Measurements from ENCODE around the gene HOXC9.

The HOXC9 gene

GRCh38 chr12:54052438-54053002 is 52.6 kb downstream of the HOXC9 start (continued):
- no peak for TF ChIP-seq ZBTB1 (tag by site-specific recombination; IDR thresholded peaks at IDR 0.05)
- no peak for TF ChIP-seq ZNF148 (tag by site-specific recombination; IDR thresholded peaks at IDR 0.05; ENCODE audit: borderline replicate concordance)
- TF ChIP-seq ZNF830 (tag by site-specific recombination; IDR thresholded peaks at IDR 0.05; ENCODE audit: low read depth): no peak
- no peak for TF ChIP-seq ZNF140 (tag by site-specific recombination; IDR thresholded peaks at IDR 0.05)
- no peak for TF ChIP-seq ZNF704 (tag by site-specific recombination; IDR thresholded peaks at IDR 0.05)
- TF ChIP-seq ZBTB49 (tag by site-specific recombination; IDR thresholded peaks at IDR 0.05; ENCODE audit: low read depth): no peak
- no peak; the same call in 1 of the 2 replicates for TF ChIP-seq TCF7L2 (IDR thresholded peaks at IDR 0.05; ENCODE audit: borderline replicate concordance, low read depth, low read length)
- TF ChIP-seq ZEB2 (tag by site-specific recombination; IDR thresholded peaks at IDR 0.05): 0 out of 2 replicates have a peak, but pooled peaks have one; percentile 80
- TF ChIP-seq SP7 (tag by site-specific recombination; IDR thresholded peaks at IDR 0.05): no peak; the same call in 1 of the 2 replicates
- TF ChIP-seq ZNF354C (tag by site-specific recombination; IDR thresholded peaks at IDR 0.05; ENCODE audit: borderline replicate concordance, low read depth): no peak
- TF ChIP-seq CTCF (tag by site-specific recombination; IDR thresholded peaks at IDR 0.05): no peak
- TF ChIP-seq ZNF112 (tag by site-specific recombination; IDR thresholded peaks at IDR 0.05): no peak
- TF ChIP-seq MEIS1 (CRISPR knock-in tag; IDR thresholded peaks at IDR 0.05; ENCODE audit: borderline replicate concordance): no peak
- no peak for TF ChIP-seq ZNF426 (tag by site-specific recombination; IDR thresholded peaks at IDR 0.05)
- no peak for TF ChIP-seq ZNF37A (tag by site-specific recombination; IDR thresholded peaks at IDR 0.05)
- no peak for TF ChIP-seq ZNF16 (tag by site-specific recombination; IDR thresholded peaks at IDR 0.05; ENCODE audit: low read depth)
- peak; percentile 100 for TF ChIP-seq ZNF341 (tag by site-specific recombination; IDR thresholded peaks at IDR 0.05; ENCODE audit: low read depth)
- TF ChIP-seq ZNF175 (tag by site-specific recombination; IDR thresholded peaks at IDR 0.05): no peak
- peak; percentile 9 for TF ChIP-seq EGR2 (tag by site-specific recombination; IDR thresholded peaks at IDR 0.05; ENCODE audit: low read depth)
- no peak for TF ChIP-seq ZBTB17 (tag by site-specific recombination; IDR thresholded peaks at IDR 0.05)
- TF ChIP-seq ZNF10 (tag by site-specific recombination; IDR thresholded peaks at IDR 0.05): no peak
- no peak for TF ChIP-seq GLI2 (tag by site-specific recombination; IDR thresholded peaks at IDR 0.05; ENCODE audit: borderline replicate concordance, low read depth)
- TF ChIP-seq OVOL3 (tag by site-specific recombination; IDR thresholded peaks at IDR 0.05): no peak
- peak; percentile 95 for TF ChIP-seq GLIS2 (tag by site-specific recombination; IDR thresholded peaks at IDR 0.05)
- no peak for TF ChIP-seq ZNF76 (tag by site-specific recombination; IDR thresholded peaks at IDR 0.05; ENCODE audit: borderline replicate concordance, low read depth)
- TF ChIP-seq ZNF629 (tag by site-specific recombination; IDR thresholded peaks at IDR 0.05): no peak; the same call in 1 of the 2 replicates
- no peak for TF ChIP-seq ZSCAN18 (tag by site-specific recombination; IDR thresholded peaks at IDR 0.05)
- TF ChIP-seq GLIS1 (tag by site-specific recombination; IDR thresholded peaks at IDR 0.05): peak; percentile 99
- TF ChIP-seq ZNF560 (tag by site-specific recombination; IDR thresholded peaks at IDR 0.05; ENCODE audit: borderline replicate concordance): no peak
- TF ChIP-seq ZNF792 (tag by site-specific recombination; IDR thresholded peaks at IDR 0.05): no peak
- TF ChIP-seq ZNF791 (tag by site-specific recombination; IDR thresholded peaks at IDR 0.05): no peak
- TF ChIP-seq ZIC2 (tag by site-specific recombination; IDR thresholded peaks at IDR 0.05): peak; percentile 5
- TF ChIP-seq ZNF404 (tag by site-specific recombination; IDR thresholded peaks at IDR 0.05): no peak

All from HEK293 (cell line).